Osteoblast (primary cell): Measurements from ENCODE around the gene CDC42BPG. TPM values are rescaled to one million over a fixed set of nuclear protein-coding genes. Genes with fewer than 3 reads are reported as not detected.

ENCODE experiments used
- DNase-seq: peaks from one replicate; pipeline ENCODE4 v3.0.0; 2011; ENCODE audit warnings: low spot score, mixed read lengths; ENCODE audit not compliant: insufficient read length; ENCODE audit errors: missing footprints
- H2AFZ ChIP-seq: 2 replicates; pipeline ENCODE4 v1.6.0; 2011; ENCODE audit warnings: mild to moderate bottlenecking, low read length
- H3K27ac ChIP-seq: 2 replicates; pipeline ENCODE4 v1.5.1; 2011; ENCODE audit warnings: mild to moderate bottlenecking, low read depth, low read length, moderate library complexity
- H3K27me3 ChIP-seq: 2 replicates; pipeline ENCODE4 v1.6.0; 2012; ENCODE audit warnings: mild to moderate bottlenecking, control low read depth, inconsistent platforms, low read length, moderate library complexity; ENCODE audit not compliant: insufficient read depth
- H3K36me3 ChIP-seq: 2 replicates; pipeline ENCODE4 v1.5.1; 2011; ENCODE audit warnings: mild to moderate bottlenecking, low read length, control low read depth, moderate library complexity; ENCODE audit not compliant: insufficient read depth
- H3K4me1 ChIP-seq: 2 replicates; pipeline ENCODE4 v1.5.1; 2011; ENCODE audit warnings: mild to moderate bottlenecking, low read length, control low read depth, moderate library complexity; ENCODE audit not compliant: insufficient read depth
- H3K4me2 ChIP-seq: 2 replicates; pipeline ENCODE4 v1.6.0; 2011; ENCODE audit warnings: mild to moderate bottlenecking, low read length; ENCODE audit not compliant: insufficient read depth
- H3K4me3 ChIP-seq: fragments of 200-600 bp; sonication (generic); 3 replicates; pipeline ENCODE4 v1.5.1; 2012; ENCODE audit warnings: mild to moderate bottlenecking, low read length, inconsistent platforms; ENCODE audit not compliant: insufficient read depth
- H3K79me2 ChIP-seq: 2 replicates; pipeline ENCODE4 v1.6.0; 2012; ENCODE audit warnings: mild to moderate bottlenecking, low read length, control low read depth, inconsistent platforms; ENCODE audit not compliant: insufficient read depth
- H3K9me3 ChIP-seq: 2 replicates; pipeline ENCODE4 v1.5.1; 2011; ENCODE audit warnings: low read depth, low read length, control low read depth
- H4K20me1 ChIP-seq: 2 replicates; pipeline ENCODE4 v1.6.0; 2012; ENCODE audit warnings: mild to moderate bottlenecking, low read length, control low read depth; ENCODE audit not compliant: insufficient read depth
- CTCF ChIP-seq: IDR thresholded peaks from 2 replicates; pipeline ENCODE4 v1.5.1; 2011; ENCODE audit warnings: mild to moderate bottlenecking, low read depth, low read length, moderate library complexity; ENCODE audit errors: extremely low read depth
- total RNA-seq: library from RNA; depleted of rRNA; stranded (reverse); fragments of >200 nt; gene quantifications from 2 replicates; pipeline ENCODE4 v1.2.3, GENCODE V29; 2012

The CDC42BPG gene
- total RNA-seq, 1 donor = under 0.01 TPM

DNA sequence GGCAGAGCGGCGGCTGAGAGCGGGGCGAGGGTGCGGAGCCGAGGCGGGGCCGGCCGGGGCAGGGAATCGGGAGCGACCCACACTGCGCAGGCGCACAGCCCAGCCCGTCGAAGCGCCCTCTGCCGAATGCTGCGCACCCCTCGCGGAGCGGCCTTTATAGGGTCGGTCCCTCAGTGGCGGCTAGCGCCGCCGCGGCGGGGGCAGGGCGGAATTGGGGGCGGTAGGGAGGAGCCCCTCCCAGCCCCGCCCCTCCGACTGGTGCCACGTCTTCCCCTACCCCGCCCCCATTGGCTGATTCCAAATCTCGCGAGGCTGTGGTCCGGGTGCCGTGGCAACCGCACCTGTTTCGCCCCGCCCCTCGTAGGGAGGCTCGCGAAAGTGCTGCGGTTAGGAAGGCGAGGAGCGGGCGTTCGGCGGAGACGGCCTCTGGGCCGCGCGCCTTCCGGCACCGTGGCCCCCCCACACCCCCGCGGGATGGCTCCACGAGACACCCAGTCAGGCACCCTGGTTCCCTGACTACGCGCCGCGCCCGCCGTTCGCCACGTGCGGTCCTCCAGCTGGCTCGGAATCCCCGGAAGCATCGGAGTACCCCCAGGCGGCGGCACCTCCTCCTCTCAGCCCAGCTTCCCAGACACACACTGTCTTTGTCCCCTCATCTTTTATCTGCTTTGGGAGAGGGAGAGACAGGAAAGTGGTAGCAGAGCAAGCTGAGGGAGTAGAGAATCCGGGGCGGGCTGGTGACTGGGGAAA, 34.2 kb upstream of the CDC42BPG start, which contains the start of gene EHD1:
Gene EHD1 (minus strand): TSS at position 128 of the 750 bp plus-strand sequence. CDS start 157 bp downstream, outside the sequence.
- peak; percentile 99 for DNase-seq
- Histone ChIP-seq H3K4me1 (peaks cover 37% of the 10 kb centered on the region), H3K27me3 (no peaks in the 10 kb centered on the region), H3K4me2 (peak within 1 kb of the TSS; percentile 94), H3K36me3 (peaks cover 7% of the 10 kb centered on the region), H2AFZ (peak within 1 kb of the TSS; percentile 82), H3K79me2 (peaks cover 43% of the 10 kb centered on the region), H3K9me3 (no peaks in the 10 kb centered on the region), H3K27ac (peak within 1 kb of the TSS; percentile 83), H4K20me1 (peaks cover 39% of the 10 kb centered on the region), H3K4me3 (peak within 1 kb of the TSS; percentile 90)
- peak; percentile 35 for TF ChIP-seq CTCF

DNA sequence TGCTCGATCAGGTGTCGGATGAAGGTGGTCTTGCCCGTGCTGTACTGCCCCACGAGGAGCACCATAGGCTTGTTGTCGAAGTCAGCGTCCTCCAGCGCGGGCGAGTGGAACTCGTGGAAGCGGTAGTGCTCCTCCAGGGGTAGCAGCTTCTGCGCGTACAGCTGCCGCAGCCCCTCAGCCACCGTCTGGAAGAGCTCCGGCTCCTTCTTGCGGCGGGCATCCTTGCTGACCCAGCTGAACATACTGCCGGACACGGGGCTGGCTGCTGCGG, 33.7 kb upstream of the CDC42BPG start:
- Histone ChIP-seq H3K4me3 (peak overlapping the region; percentile 90), H3K36me3 (peaks cover 12% of the 10 kb centered on the region), H3K79me2 (peaks cover 48% of the 10 kb centered on the region), H3K27ac (peak overlapping the region; percentile 83), H3K4me1 (peaks cover 37% of the 10 kb centered on the region), H3K9me3 (no peaks in the 10 kb centered on the region), H2AFZ (peak overlapping the region; percentile 55), H4K20me1 (peaks cover 43% of the 10 kb centered on the region), H3K4me2 (peak overlapping the region; percentile 94), H3K27me3 (no peaks in the 10 kb centered on the region)
- no peak for TF ChIP-seq CTCF
- DNase-seq = no peak

DNA sequence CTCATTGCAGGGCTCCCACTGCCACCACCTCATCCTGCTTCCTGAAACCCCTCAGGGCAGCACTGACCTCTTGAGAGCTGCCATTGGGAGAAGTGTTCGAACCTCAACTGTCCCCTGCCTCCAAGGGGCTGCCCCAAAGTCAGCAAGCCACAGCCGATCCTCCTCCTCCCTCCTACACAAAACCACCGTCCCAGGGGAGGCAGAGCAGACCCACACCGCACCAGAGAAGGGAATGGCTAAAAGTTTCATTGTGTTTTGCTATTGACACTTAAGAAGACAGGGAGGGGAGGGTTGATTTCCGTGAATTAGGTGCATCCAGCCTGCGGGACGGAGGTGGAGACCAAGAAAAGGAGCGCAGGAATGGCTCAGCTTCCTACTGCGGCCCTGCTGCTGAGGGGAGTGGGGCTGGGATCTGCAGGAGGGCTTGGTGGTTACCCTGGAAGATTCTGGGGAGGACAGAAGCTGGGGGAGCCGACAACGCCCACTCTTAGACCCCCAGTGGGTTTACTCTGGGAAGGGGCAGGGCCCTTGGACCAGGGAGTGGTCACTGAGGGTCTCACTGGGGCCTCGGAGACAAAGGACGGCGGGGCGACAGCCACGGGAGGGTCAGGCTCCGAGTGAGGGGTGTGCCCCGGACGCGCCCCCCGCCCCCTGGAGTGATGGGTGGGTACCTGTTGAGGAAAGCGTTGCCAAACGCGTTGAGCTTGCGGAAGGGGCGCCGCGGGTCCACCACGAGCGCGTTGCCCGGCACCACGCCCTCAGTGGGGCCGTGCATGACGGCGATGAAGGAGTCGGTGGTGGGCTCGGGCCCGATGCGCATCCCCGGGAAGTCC, 33.2 kb upstream of the CDC42BPG start:
- Histone ChIP-seq H3K79me2 (peaks cover 53% of the 10 kb centered on the region), H3K4me2 (peak overlapping the region; percentile 94), H3K27me3 (no peaks in the 10 kb centered on the region), H3K4me1 (peaks cover 37% of the 10 kb centered on the region), H4K20me1 (peaks cover 48% of the 10 kb centered on the region), H2AFZ (no peak overlapping the region), H3K4me3 (peak overlapping the region; percentile 90), H3K9me3 (no peaks in the 10 kb centered on the region), H3K36me3 (peaks cover 17% of the 10 kb centered on the region), H3K27ac (peak overlapping the region; percentile 83)
- no peak for DNase-seq
- no peak for TF ChIP-seq CTCF

DNA sequence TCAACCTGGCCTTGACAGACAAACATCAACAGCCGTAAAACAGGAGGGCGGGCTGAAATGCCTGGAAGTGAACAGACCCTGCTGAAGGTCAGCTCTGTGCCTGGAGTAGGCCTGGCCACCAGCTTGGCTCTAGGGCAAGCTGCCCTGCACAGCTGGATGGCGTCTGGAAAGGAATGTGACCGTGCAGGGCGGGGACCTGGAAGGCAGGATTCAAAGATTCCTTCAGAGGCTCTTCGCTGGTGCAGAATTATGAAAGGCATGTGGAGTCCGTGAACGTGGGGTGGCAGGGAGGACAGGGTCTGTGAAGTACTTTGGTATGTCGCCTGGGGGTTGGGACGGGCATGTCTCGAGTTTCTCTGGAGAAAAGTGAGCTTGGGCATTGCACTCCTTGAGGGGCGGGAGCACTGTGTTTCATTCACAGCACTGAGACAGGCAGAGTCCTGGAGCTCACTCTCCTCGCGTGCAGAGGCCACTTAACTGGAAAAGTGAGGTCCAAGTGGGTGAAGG, 32.4 kb upstream of the CDC42BPG start:
- H3K4me3 ChIP-seq = peak overlapping the region; percentile 90
- H2AFZ ChIP-seq = no peak overlapping the region
- TF ChIP-seq CTCF = no peak
- H3K4me2 ChIP-seq = peak overlapping the region; percentile 94
- DNase-seq = no peak
- peaks cover 37% of the 10 kb centered on the region for H3K4me1 ChIP-seq
- peak overlapping the region; percentile 83 for H3K27ac ChIP-seq
- H4K20me1 ChIP-seq = peaks cover 50% of the 10 kb centered on the region
- H3K79me2 ChIP-seq = peaks cover 58% of the 10 kb centered on the region
- no peaks in the 10 kb centered on the region for H3K27me3 ChIP-seq
- no peaks in the 10 kb centered on the region for H3K9me3 ChIP-seq
- peaks cover 21% of the 10 kb centered on the region for H3K36me3 ChIP-seq
